CD4-positive, alpha-beta T cell treated with Interleukin-15 for 1 hour (primary cell): ENCODE results near the gene PPFIA1.
"Not testable (repeated sequence)": the region's sequence is repeated elsewhere in the genome, so short reads cannot be mapped to it uniquely, and the experiment has no call there.

Experiments used
- DNase-seq: peaks from one replicate; pipeline ENCODE4 v3.0.0-alpha.2; 2020

Gene PPFIA1

DNA sequence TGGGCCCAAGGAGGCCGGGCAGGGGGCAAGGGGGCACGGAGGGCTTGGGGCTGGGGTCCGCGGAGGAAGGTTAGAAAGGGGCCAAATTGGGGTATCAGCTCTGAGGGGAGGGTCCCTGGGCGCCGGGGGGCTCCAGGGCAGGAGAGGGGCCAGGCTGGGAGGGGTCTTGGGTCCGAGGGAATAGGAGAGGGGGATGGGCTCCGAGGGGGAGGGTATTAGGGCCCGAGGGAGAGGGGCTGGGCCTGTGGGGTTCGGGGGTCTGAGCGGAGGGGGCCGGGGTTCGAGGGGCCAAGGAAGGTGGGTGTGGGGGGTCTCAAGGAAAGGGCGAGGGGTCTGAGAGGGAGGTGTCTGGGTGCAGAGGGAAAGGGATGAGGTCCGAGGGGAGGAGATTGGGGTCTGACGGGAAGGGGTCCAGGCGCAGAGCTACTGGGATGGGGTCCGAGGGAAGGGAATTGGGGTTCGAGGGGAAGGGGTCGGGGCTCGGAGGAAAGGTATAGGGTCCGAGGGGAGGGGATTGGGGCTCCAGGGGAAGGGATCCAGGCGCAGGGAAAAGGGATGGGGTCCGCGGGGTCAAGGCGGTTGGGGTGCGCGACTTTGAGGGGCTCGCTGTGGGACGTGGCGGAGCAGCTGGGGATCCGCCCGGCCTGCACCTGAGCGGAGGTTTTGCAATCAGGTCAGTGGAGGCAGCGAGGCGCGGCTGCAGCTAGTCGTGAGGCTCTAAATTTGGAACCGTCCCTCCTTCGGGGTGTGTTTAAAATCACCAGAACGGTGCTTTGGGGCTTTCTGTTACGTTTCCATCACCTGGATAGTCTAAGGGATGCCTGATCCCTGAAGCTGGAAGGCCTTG is 128.6 kb downstream of the PPFIA1 start:
- no peak for DNase-seq

DNA sequence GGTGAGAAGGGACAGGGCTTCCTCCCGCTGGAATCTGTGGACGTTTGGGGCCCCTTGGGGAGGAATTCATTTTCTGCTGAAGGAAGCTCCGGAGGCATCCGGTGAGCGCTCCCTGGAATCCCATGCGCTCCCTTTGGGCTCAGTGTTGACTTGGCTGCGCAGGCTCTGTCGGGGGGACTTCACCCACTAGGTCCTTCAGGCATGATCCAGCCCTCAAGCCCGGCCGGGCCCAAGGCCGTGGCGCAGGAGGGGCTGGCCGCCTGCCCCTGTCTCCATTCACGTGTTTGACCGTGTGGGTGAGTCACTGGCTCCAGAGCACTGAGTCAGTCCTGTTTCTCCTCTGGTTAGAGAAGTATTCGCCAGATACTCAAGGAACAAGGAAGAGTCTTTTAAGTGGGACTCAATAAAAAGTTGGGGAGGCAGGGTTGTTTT is 129.2 kb downstream of the PPFIA1 start:
- peak; percentile 44 for DNase-seq

DNA sequence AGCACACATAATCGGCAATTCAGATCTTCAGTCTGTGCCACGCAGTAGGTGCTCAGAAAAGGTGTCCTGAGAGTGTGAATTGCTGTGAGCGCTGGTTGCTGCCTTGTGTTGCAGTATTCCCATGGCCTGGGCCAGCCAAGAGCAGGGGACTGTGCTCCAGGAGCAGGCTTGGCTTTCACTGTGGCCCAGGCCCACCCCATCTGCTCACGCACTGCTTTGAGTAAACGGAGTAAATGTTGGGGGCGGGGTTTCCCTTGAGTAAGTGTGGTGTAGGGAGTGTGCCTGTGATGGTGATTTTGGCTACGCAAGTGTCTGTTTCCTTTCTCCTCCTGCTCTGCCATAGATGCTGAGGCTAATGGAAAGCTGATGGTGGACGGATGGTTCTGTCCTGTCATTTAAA is 130.2 kb downstream of the PPFIA1 start:
- DNase-seq, result no peak

DNA sequence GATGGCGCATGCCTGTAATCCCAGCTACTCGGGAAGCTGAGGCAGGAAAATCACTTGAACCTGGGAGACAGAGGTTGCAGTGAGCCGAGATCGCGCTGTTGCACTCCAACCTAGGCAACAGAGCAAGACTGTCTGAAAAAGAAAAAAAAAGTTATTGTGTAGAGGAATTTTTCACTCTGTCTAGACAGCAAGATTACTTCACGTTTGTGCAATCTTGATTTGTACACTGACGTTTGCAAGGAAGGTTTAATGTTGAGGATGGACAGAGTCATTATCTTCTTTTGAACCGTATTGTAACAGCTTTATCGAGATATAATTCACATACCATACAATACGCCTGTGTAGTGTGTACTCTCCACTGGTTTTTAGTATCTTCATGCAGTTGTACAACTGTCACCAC is 131.5 kb downstream of the PPFIA1 start:
- DNase-seq, result no peak

DNA sequence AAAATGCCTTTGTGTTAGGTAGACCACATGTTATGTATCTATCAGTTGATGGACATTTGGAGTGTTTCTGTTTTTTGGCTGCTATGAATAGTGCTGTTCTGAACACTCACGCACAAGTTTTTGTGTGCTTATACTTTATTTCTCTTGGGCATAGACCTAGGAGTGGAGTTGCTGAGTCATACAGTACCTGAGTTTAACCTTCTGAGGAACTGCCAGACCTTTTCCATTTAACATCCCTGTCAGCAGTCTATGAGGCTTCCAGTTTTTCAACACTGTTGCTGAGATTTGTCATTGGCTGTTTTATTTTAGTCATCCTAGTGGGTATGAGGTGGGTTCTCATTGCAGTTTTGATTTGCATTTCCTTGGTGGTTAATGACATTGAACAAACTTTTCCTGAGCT is 132.2 kb downstream of the PPFIA1 start:
- DNase-seq, result no peak

DNA sequence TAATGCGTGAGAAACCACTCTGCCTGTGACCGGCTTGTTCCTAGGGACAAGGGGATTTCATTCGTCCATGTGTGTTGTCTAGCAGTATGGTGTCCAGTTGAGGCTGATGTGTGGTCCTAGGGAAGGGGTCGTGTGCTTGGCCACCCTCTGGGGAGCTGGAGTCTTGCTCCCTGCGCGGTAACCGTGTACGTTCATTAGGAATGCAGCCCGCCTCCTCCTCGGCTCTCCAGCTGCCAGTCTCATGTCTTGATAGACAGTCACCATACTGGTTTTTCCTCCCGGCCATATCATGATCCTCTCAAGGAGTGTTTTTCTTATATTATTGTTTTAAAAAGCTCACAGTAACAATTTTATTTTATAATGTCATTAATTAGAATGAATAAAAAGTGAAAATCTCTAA is 133.8 kb downstream of the PPFIA1 start:
- DNase-seq, result no peak

DNA sequence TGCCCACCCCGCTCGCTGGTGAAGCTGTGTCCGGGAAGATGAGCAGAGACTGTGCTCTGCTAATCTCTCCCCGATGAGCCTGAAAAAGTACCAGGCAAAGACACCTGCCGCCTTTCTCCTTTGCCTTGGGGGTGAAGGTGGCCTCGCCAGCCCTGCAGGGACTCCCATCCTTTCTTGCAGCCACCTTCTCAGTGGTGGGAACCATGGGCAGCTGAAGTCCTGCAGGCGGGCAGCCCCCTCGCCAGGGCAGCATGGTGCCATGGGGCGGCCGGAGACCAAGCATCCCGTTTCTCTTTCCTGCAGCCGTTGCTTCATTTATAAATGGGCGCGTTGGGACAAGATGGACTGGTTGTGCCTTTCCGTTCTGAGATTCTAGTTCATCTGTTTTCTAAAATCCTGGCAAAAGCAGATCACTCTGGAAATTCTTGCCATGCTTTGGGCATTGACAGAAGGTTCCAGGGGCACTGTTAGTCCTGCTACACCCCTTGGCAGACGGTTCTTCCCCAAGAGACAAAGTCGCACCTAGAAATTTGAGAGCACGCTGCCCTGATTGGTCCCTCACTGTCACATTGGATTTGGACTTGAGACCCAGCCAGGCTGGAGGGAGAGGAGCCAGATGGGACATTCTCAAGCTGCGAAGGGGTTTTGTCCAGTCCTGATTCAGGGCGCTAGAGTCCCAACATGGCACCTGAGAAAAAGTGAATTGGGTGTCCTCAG is 135.3 kb downstream of the PPFIA1 start:
- DNase-seq, result no peak

DNA sequence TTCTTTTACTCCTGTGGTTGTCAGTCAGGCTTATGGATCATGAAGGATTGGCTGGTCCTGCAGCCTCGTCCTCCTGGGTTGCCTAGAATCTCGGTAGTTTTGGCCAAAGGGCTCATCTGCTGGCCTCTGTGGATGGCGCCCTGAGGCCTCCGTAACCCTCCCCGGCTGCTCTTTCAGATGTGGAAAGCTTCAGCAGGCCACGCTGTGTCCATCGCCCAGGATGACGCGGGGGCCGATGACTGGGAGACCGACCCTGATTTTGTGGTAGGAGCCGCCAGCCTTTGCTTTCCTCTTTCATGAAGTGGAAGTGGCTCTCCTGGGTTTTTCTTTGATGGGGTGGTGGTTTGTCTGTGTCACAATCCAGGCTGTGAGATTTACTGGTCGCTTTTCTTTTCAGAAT is 136.6 kb downstream of the PPFIA1 start:
- no peak for DNase-seq

DNA sequence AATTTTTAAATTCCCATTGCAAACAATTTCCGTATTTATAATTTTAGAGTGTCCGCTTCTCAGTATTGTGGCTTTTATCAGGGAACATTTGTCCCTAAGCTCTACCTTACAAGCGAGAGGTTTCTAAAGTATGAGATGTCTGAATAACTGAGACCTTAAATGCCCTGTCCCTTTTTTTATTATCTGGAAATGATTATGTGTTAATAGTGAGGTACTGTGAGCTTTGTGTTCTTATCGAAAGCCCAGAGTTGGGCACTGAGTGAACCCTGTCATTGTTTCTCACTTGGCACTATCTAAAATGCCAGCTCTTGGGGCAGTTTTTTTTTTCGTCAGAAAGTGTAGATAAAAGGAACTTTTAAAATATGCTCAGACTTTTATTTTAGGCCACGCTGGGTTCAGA is 137.3 kb downstream of the PPFIA1 start:
- DNase-seq, result no peak

DNA sequence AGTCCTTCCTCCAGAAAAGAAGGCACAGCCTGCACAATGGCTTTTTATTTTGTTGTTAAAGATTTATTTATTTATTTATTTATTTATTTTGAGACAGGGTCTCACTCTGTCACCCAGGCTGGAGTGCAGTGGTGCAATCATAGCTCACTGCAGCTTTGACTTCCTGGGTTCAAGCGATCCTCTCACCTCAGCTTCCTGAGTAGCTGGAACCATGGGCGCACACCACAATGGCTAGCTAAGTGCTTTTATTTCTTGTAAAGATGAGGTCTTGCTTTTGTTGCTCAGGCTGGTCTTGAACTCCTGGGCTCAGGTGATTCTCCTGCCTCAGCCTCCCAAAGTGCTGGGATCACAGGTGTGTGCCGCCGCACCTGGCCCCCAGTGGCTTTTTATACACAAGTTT is 137.8 kb downstream of the PPFIA1 start:
- DNase-seq, result not testable (repeated sequence)

DNA sequence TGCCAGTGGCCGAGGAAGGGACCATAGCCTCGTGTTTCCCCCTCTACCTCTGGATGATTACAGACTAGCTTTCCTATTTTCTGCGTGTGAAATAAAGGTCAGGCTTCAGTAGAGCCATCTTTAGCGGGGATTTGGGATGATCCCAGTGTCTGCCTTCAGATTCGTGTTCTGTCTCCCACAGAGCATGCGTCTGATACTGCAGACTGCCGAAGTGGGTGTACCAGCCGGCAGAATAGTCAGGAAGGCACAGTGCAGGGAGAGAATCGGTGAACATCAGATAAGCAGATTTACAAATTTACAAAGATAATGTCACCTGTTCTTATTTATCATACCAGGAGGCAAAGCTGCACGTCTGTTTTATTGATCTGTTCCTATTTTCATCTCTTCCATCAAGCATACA is 138.9 kb downstream of the PPFIA1 start:
- no peak for DNase-seq

DNA sequence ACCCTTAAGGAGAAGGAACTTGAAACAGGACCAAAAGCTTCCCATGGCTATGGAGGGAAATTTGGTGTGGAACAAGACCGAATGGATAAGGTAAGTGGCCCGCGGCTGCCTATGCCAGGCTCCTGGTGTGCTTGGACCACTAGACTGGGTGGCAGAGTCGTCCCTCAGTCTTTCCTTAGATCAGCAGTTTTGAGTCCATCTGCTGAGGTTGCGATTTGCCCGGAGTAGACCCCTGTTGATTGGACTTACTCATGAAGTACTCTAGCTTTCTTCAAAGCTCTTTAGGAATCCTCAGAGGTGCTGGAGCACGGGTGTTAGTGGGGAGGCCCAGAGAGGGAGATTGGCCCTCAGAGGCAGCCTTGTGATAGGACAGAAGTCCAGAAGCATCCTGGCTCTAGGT is 139.4 kb downstream of the PPFIA1 start:
- DNase-seq, result no peak

DNA sequence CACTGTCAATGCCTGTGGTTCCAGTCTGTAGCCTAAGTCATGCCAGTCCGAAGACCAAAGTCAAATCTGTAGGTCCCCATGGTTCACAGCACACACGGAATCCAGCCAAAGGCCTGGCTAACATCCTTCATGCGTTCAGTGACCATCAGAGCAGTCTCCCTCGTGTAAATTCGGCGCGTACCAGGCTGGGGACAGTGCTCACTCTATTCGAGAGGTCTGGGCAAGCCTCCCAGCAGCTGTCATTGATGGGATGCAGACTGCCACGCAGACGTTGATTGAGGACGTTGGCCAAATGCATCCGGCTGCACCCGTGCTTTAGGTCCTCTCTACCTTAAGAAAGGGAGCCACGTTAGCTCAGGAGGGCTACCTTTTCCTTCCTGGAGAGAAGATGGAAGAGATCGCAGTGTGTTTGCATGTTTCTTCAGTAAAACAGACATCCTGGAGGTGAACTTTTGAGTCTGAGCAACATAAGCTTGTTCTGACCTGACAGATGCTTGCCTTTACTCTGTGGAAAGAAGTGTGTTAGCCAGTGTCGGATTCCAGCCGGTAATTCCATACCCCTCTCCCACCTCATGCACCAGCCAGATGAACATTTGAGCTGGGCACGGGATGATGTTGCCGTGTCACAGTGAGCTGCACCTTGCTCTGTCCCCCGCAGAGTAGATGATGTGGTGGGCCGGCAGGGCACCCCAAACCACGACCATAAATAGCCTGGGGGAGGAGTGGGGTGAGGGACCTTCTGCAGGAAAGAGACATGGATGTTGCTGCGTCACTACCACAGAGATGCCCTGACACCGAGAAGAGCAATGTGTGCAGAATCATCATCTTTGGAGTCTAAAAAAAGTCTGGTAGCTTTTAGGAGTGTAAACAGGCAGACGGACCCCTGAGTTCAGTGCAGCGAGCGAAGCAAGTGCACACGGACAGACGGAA is 140.1 kb downstream of the PPFIA1 start:
- DNase-seq, result no peak

DNA sequence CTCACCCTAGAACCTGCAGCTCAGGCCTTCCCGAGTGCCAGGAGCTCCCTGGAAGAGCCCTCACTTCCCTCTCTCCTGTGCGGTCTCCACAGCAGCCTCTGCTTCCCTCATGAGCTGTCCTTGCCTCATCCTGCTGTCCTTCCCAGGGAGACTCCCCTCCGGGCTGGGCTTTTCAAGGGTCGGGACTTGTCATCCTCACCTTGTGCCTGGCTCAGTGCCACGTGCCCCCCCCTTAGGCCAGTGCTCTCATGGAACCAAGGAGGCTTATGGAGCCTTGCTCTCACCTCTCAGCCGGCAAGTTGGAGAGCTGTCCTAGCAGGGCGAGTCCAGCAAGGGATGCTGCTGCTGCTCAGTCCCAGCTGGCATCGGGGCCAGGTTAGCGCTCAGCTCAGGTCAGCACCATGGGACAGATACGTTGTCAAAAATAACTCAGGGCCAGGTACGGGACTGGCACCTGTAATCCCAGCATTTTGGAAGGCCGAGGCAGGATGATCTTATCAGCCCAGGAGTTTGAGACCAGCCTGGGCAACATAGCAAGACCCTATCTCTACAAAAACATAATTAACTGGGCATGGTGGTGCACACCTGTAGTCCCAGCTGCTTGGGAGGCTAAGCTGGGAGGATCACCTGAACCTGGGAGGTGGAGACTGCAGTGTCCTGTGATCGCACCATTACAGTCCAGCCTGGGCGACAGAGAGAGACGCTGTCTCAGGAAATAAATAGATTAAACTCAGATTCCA is 141.4 kb downstream of the PPFIA1 start:
- no peak for DNase-seq

DNA sequence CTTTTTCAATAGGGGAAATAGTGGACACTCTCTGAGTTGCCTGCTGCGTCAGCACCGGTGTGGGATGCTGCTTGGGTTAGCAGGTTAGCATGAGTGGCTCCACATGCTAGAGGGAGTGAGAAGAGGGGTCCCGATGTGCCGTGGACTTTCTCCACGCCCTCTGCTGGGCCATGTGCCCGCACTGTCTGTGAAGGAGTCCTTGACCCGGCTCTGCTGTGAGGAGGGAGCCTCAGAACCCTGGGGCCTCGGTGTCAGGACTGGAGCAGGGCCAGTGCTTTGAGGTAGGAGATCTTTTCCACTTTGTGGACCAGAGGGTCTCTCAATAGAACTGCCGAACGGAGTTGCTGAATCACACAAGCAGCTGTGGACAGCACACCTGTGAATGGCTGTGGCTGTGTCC is 142.7 kb downstream of the PPFIA1 start:
- no peak for DNase-seq

DNA sequence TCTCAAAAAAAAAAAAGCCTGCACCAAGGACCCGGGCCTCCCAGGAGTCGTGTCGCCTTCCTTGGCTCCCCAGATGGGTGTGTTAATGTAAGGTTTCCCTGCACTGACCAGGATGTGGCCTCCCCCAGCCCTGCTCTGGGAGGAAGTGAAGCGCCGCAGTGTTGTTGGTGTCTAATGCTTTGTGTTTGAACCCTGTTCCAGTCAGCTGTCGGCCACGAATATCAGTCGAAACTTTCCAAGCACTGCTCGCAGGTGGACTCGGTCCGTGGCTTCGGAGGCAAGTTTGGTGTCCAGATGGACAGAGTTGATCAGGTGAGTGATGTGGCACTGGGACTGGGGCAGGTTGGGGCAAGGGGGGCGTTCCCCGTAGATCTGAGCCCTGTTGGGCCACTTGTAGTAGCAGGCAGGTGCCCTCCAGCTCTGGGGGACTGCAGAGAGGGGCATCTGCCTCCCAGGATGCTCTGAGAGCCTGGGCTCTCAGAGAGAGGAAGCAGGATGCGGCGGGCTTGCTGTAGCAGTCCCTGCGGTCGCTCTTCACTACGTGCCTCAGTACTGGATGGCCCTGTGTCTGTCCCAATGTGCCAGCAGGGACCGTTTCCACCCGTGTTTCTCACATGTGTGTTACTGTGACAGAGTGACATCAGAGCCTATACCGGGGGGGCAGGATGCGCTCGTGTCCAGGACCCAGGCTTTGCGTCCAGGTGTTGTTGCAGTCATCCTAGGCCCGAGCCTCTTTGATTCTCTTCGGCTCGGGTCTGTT is 144.0 kb downstream of the PPFIA1 start:
- no peak for DNase-seq

DNA sequence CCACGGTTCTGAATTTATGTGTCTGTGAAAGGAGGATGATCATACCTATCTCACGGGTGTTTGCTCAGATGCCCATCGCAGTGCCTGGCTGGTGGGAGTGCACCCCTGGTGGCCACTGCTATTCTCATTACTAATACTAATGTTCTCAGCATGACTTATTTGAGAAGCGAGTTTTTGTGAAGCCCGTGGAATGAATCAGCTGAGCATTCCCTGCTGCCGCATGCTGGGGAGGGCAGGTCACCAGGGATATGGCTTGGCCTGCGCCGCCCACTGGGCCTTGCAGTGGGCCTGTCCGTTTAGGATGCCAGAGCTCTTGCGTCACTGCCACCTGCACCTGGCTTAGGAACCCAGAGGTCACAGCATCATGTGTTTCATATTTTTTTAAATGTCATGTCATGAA is 144.7 kb downstream of the PPFIA1 start:
- no peak for DNase-seq

DNA sequence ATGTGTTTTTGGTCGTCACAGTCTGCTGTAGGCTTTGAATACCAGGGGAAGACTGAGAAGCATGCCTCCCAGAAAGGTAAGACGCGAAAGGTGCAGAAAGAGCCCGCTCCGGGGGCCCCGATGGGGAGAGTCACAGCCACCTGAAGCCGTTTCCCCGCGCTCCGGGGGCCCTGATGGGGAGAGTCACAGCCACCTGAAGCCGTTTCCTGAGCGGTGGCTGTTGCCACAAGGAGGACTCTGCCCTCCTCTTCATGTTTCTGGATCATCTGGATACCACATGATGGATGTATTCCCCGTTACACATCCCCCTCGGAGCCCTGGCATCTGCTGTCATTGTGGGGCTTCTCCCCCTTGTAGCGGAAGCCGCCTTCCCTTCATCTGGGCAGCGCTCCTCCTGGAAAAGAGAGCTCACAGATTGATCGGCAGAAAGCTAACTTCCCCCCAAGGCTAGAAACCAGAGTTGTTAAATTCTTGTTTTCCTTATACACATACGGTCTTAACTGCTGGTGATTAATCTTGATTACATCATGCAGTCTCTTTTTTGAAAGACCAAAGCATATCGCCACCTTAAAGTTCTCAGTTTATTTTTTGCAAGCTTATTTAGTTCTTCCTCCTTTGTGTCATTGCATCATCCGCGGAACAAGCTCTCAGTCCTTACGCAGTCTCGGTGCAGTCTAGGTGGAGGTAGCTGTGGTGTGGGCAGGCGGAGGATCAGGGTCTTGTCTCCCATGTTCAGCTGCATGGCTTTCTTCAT is 145.3 kb downstream of the PPFIA1 start:
- no peak for DNase-seq

DNA sequence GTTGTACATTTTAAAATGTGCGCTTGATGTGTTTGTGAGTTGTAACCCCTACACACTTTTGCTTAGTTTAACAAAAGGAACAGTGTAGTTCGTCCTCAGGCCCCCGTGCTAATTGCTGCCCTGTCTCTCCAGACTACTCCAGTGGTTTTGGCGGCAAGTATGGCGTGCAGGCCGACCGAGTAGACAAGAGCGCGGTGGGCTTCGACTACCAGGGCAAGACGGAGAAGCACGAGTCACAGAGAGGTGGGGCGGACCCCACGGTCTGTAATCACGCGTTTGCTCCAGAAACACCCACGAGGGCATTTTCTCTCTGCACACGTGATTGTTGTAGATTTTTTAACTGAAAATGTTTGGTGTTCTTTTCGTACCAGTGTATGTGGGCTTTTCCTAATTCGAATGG is 146.4 kb downstream of the PPFIA1 start:
- no peak for DNase-seq

DNA sequence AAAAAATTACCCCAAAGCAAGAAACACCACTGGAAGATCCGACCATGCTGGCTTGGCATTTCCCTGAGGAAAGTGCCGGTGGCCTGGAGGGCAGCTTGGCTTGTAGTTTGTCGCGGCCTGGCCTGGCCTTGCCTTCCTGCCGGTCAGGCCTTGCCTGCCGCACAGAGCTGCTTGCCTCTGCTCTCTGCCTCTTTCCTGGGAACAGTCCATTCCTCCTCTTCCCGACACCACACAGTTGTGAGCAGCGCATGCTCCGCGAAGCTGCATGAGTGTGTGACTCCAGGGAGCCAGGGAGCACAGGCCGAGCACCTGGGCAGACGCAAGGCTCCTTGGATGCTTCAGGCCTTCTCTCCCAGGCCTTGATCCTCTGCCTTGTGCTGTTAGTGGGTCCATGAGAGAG is 147.6 kb downstream of the PPFIA1 start:
- no peak for DNase-seq
